HCT116 (cell line): ENCODE data around the gene GSDMA. TPM values are rescaled to one million over a fixed set of nuclear protein-coding genes. Genes with fewer than 3 reads are reported as not detected.

Experiments
- ATAC-seq: fragments of 200-7000 bp; cut with Tn5 transposase; 2 replicates; pipeline ENCODE4 v1.9.1; 2020; ENCODE audit warnings: mild to moderate bottlenecking, moderate library complexity
- BruUV-seq: library from RNA; stranded (reverse); fragments of 400-500 nt; replicated peaks from 2 replicates; lab custom pipeline; 2021; lab: Mats Ljungman, UMichigan
- CTCF ChIA-PET: fragments of 300-600 bp; sonication (Branson Sonifier 250); formaldehyde crosslinking; loops from one replicate; lab custom pipeline; 2021; ENCODE audit warnings: antibody characterized with exemption; lab: Charles Lee
- POLR2A ChIA-PET: fragments of 300-600, 350-600 bp; sonication (Branson Sonifier 250); formaldehyde crosslinking; loops from one replicate; lab custom pipeline; 2021; ENCODE audit warnings: antibody characterized with exemption; lab: Charles Lee
- RAD21 ChIA-PET, 2 experiments: fragments of 300-600 bp; sonication (Branson Sonifier 250); formaldehyde crosslinking; loops; one replicate each; lab custom pipeline; 2023; ENCODE audit warnings: low total read pairs in 2 of 2; ENCODE audit not compliant: uncharacterized antibody in 2 of 2, unreplicated experiment in 2 of 2, low non-redundant PET in 1 of 2; lab: Charles Lee
- DNase-seq: peaks from one replicate; pipeline ENCODE4 v3.0.0-alpha.2; 2010; ENCODE audit warnings: low read depth, low spot score
- H2AFZ ChIP-seq: fragments of 200-600 bp; shearing (Covaris generic), sonication (generic); 2 replicates; pipeline ENCODE4 v1.6.1; 2017; ENCODE audit warnings: low read depth, mixed run types, mixed read lengths, antibody characterized with exemption, low read length; ENCODE audit not compliant: poor library complexity, severe bottlenecking
- H3K27ac ChIP-seq: 2 replicates; pipeline ENCODE4 v1.5.1; 2012; ENCODE audit warnings: low read depth, low read length
- H3K27me3 ChIP-seq: fragments of 200-600 bp; sonication (generic); 2 replicates; pipeline ENCODE4 v1.6.1; 2016; ENCODE audit warnings: mixed run types, low read length, mixed read lengths; ENCODE audit not compliant: insufficient read depth
- H3K36me3 ChIP-seq, 2 experiments: fragments of 200-500 bp in 1 of 2; fragments of 200-600 bp in 1 of 2; sonication (Bioruptor generic) in 1 of 2; sonication (generic) in 1 of 2; 2 replicates each; pipeline versions ENCODE4 v1.5.1 to v1.6.1; 2014 to 2016; ENCODE audit warnings: low read length in 2 of 2, inconsistent platforms in 1 of 2, mixed read lengths in 1 of 2, mixed run types in 1 of 2; ENCODE audit not compliant: insufficient read depth in 2 of 2, control insufficient read depth in 1 of 2
- H3K4me1 ChIP-seq, 2 experiments: fragments of 200-600 bp in 1 of 2; sonication (generic) in 1 of 2; 2 replicates each; pipeline versions ENCODE4 v1.5.1 to v1.6.1; 2012 to 2017; ENCODE audit warnings: low read length in 2 of 2, inconsistent platforms in 1 of 2, mild to moderate bottlenecking in 1 of 2, mixed read lengths in 1 of 2, mixed run types in 1 of 2, moderate library complexity in 1 of 2; ENCODE audit not compliant: insufficient read depth in 2 of 2, control insufficient read depth in 1 of 2
- H3K4me2 ChIP-seq: fragments of 200-600 bp; sonication (generic); 2 replicates; pipeline ENCODE4 v1.6.1; 2017; ENCODE audit warnings: mixed run types, low read length, mixed read lengths
- H3K4me3 ChIP-seq, 2 experiments: fragments of 200-600 bp in 1 of 2; sonication (generic) in 1 of 2; replicated peaks in 1 of 2; 2 replicates each; pipeline ENCODE4 v1.5.1; 2011 to 2016; ENCODE audit warnings: low read length in 2 of 2, control low read depth in 1 of 2, low read depth in 1 of 2, mild to moderate bottlenecking in 1 of 2, mixed read lengths in 1 of 2, mixed run types in 1 of 2
- H3K79me2 ChIP-seq: fragments of 200-600 bp; sonication (generic); 2 replicates; pipeline ENCODE4 v1.6.1; 2017; ENCODE audit warnings: mild to moderate bottlenecking, mixed run types, low read length, moderate library complexity, mixed read lengths; ENCODE audit not compliant: insufficient read depth
- H3K9ac ChIP-seq: fragments of 200-600 bp; sonication (generic); 2 replicates; pipeline ENCODE4 v1.6.1; 2016; ENCODE audit warnings: low read length, mixed read lengths
- H3K9me2 ChIP-seq: fragments of 200-600 bp; sonication (generic), shearing (Covaris generic); 2 replicates; pipeline ENCODE4 v1.6.1; 2017; ENCODE audit warnings: mixed run types, mild to moderate bottlenecking, moderate library complexity; ENCODE audit not compliant: insufficient read depth
- H3K9me3 ChIP-seq, 2 experiments: fragments of 200-500 bp in 1 of 2; fragments of 200-600 bp in 1 of 2; sonication (Bioruptor generic) in 1 of 2; sonication (generic) in 1 of 2; 2 replicates each; pipeline ENCODE4 v1.6.1; 2014 to 2017; ENCODE audit warnings: low read length in 2 of 2, mixed read lengths in 2 of 2, inconsistent platforms in 1 of 2, low read depth in 1 of 2, mild to moderate bottlenecking in 1 of 2, mixed run types in 1 of 2, moderate library complexity in 1 of 2; ENCODE audit not compliant: control insufficient read depth in 1 of 2, insufficient read depth in 1 of 2
- H4K20me1 ChIP-seq: fragments of 200-600 bp; sonication (generic), shearing (Covaris generic); 2 replicates; pipeline ENCODE4 v1.6.1; 2017; ENCODE audit warnings: mixed run types, mild to moderate bottlenecking, moderate library complexity; ENCODE audit not compliant: insufficient read depth
- ATF3 ChIP-seq: IDR thresholded peaks from 2 replicates; pipeline ENCODE4 v1.6.1; 2012
- CBX3 ChIP-seq: IDR thresholded peaks from 2 replicates; pipeline ENCODE4 v1.6.1; 2012; ENCODE audit warnings: low read depth
- ELF1 ChIP-seq: IDR thresholded peaks from 2 replicates; pipeline ENCODE4 v1.6.1; 2012; ENCODE audit warnings: low read depth, borderline replicate concordance
- EZH2 ChIP-seq: fragments of 200-600 bp; sonication (generic); IDR thresholded peaks from 2 replicates; pipeline ENCODE4 v1.6.1; 2017; ENCODE audit warnings: antibody characterized with exemption, mixed run types
- FOSL1 ChIP-seq: IDR thresholded peaks from 2 replicates; pipeline ENCODE4 v1.6.1; 2012; ENCODE audit warnings: low read depth
- JUND ChIP-seq: IDR thresholded peaks from 2 replicates; pipeline ENCODE4 v1.6.1; 2012
- POLR2A ChIP-seq: IDR thresholded peaks from 2 replicates; pipeline ENCODE4 v1.7.0; 2011; ENCODE audit warnings: borderline replicate concordance; ENCODE audit not compliant: insufficient read depth, insufficient read length; ENCODE audit errors: extremely low read depth
- POLR2AphosphoS5 ChIP-seq: IDR thresholded peaks from 2 replicates; pipeline ENCODE4 v1.6.1; 2011; ENCODE audit warnings: mild to moderate bottlenecking, low read depth, low read length, moderate library complexity
- RAD21 ChIP-seq: IDR thresholded peaks from 2 replicates; pipeline ENCODE4 v1.6.1; 2012; ENCODE audit warnings: low read depth, mild to moderate bottlenecking
- SIN3A ChIP-seq: IDR thresholded peaks from 2 replicates; pipeline ENCODE4 v1.6.1; 2012; ENCODE audit warnings: low read depth
- SP1 ChIP-seq: IDR thresholded peaks from 2 replicates; pipeline ENCODE4 v1.6.1; 2012; ENCODE audit warnings: low read depth
- SRF ChIP-seq: IDR thresholded peaks from 2 replicates; pipeline ENCODE4 v1.6.1; 2012; ENCODE audit warnings: low read depth
- TCF7L2 ChIP-seq: IDR thresholded peaks from 2 replicates; pipeline ENCODE4 v1.7.0; 2011; ENCODE audit warnings: borderline replicate concordance, inconsistent platforms; ENCODE audit not compliant: insufficient read depth, insufficient read length; ENCODE audit errors: extremely low read depth
- YY1 ChIP-seq: IDR thresholded peaks from 2 replicates; pipeline ENCODE4 v1.6.1; 2011; ENCODE audit warnings: low read length, low read depth, moderate library complexity, mild to moderate bottlenecking; ENCODE audit not compliant: insufficient replicate concordance; ENCODE audit errors: extremely low read depth
- ZFX ChIP-seq: fragments of 450-650 bp; IDR thresholded peaks from 2 replicates; pipeline ENCODE4 v1.6.1; 2017
- intact Hi-C: fragments of 100-400 bp; cut with micrococcal nuclease; formaldehyde crosslinking; loops from 2 replicates; pipeline ENCODE4 v1.10.0; 2022
- total RNA-seq: library from RNA; stranded (reverse); gene quantifications from one replicate; pipeline ENCODE4 v1.2.1, GENCODE V29; 2021; ENCODE audit not compliant: unreplicated experiment
- TF ChIP-seq, protein P1 (sequence below): IDR thresholded peaks from 2 replicates; pipeline ENCODE4 v1.6.1; 2012
- TF ChIP-seq, protein P2 (sequence below), 3 experiments: fragments of 200-600 bp in 1 of 3; sonication (generic) in 1 of 3; IDR thresholded peaks in 2 of 3; conservative IDR thresholded peaks in 1 of 3; 2 replicates each; pipeline ENCODE4 v1.5.1; 2012 to 2017; ENCODE audit warnings: low read depth in 2 of 3, low read length in 2 of 3, antibody characterized with exemption in 1 of 3, borderline replicate concordance in 1 of 3, control low read depth in 1 of 3, mild to moderate bottlenecking in 1 of 3, mixed read lengths in 1 of 3, mixed run types in 1 of 3, moderate library complexity in 1 of 3; ENCODE audit not compliant: insufficient read depth in 1 of 3

The GSDMA gene
- total RNA-seq, 1 experiment from 2014 or later = not detected

DNA sequence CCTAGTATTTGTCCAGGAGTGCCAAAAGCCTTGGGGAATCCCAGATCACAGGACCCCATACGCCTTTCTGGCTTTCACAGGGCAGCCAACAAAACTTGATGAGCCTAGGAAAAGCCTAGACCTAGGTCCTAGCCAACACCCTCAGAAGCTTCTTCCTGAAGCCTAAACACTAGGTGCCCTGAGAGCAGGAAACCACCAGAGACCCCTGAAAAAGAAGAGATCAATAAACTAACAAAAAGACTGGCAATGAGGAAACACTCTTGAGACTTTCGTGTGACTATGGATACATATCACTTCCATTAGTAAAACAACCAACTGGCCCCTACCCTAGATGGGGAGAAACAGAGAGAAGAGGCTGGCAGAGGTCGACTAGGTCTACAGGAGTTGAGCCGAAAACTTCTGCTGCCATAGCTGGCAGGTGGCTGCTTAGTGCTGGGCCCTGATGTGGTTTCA is 36.6 kb upstream of the GSDMA start:
- peak overlapping the region; percentile 85 to 89 for H3K4me3 ChIP-seq
- H3K36me3 ChIP-seq = peaks cover 0 to 24% of the 10 kb centered on the region in 2 experiments; a peak in 2 of 4 replicates
- H3K9me3 ChIP-seq = no peaks in the 10 kb centered on the region
- DNase-seq (no peak), ATAC-seq (no peak)
- H3K9ac ChIP-seq = peak overlapping the region; percentile 88
- no peaks in the 10 kb centered on the region for H3K27me3 ChIP-seq
- H3K4me1 ChIP-seq = peaks cover 23 to 40% of the 10 kb centered on the region in 2 experiments
- H2AFZ ChIP-seq = no peak overlapping the region
- peak overlapping the region; percentile 6; the same call in 1 of the 2 replicates for H3K27ac ChIP-seq
- ChIA-PET POLR2A (interaction anchor here (0.6 kb wide), 1 partner anchor 87 kb away, joined by 3 read pairs; no protein-coding TSS in a partner anchor), CTCF (no interaction called here)
- no peaks in the 10 kb centered on the region for H4K20me1 ChIP-seq
- H3K9me2 ChIP-seq = no peaks in the 10 kb centered on the region
- no TSS peak for BruUV-seq
- peaks cover 24% of the 10 kb centered on the region; the same call in 1 of the 2 replicates for H3K79me2 ChIP-seq
- H3K4me2 ChIP-seq = peak overlapping the region; percentile 79
- TF ChIP-seq EZH2 (no peak), FOSL1 (no peak), POLR2A (no peak), ELF1 (no peak), ZFX (no peak), YY1 (no peak), CBX3 (no peak), SIN3A (no peak), RAD21 (no peak), TCF7L2 (no peak), JUND (no peak), SRF (no peak)
- TF ChIP-seq, all 23 proteins: peak for 0
- RAD21 ChIA-PET = no interaction called here
- intact Hi-C loops = no loop called here

DNA sequence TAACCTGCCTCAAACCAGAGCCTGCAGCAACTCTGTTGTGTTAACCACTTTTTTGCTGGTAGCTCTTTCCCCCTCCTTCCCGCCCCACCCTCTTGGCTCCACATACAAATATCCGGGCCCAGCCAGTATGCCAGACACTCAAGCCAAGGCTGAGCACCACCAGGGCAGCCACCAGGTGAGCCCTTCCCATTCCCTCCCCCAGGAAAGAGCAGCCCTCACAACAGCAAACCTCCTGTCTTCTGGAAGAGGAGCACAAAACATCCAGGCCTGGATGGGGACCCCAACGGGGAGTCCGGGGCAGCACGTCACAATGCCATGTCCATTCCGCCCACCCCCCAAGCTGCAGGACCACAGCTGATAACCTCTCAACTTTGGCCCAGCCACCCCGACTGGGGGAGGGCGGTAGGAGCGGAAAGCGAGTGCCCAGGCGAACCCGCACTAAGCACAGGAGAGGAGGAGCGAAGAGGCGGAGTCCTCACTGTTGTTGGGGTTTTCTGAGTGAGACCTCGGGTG is 36.2 kb upstream of the GSDMA start:
- DNase-seq (no peak), ATAC-seq (peak; percentile 49)
- Histone ChIP-seq H3K9me2 (no peaks in the 10 kb centered on the region), H3K4me1 (peaks cover 23 to 40% of the 10 kb centered on the region in 2 experiments), H3K9ac (peak overlapping the region; percentile 88), H2AFZ (no peak overlapping the region), H3K9me3 (no peaks in the 10 kb centered on the region), H3K27ac (peak overlapping the region; percentile 87), H3K4me2 (peak overlapping the region; percentile 79), H3K27me3 (no peaks in the 10 kb centered on the region), H3K36me3 (peaks cover 0 to 21% of the 10 kb centered on the region in 2 experiments; a peak in 2 of 4 replicates), H4K20me1 (no peaks in the 10 kb centered on the region), H3K79me2 (peaks cover 24% of the 10 kb centered on the region; the same call in 1 of the 2 replicates), H3K4me3 (peak overlapping the region; percentile 85 to 89)
- ChIA-PET RAD21 (no interaction called here), CTCF (no interaction called here), POLR2A (interaction anchor here (0.6 to 1.3 kb wide), 2 partner anchors 13 to 87 kb away, joined by 3 read pairs; no protein-coding TSS in a partner anchor)
- intact Hi-C loops = no loop called here
- TSS peak; percentile 56 for BruUV-seq
- TF ChIP-seq CBX3 = no peak
- TF ChIP-seq SIN3A = no peak
- no peak for TF ChIP-seq RAD21
- TF ChIP-seq, protein P1, sequence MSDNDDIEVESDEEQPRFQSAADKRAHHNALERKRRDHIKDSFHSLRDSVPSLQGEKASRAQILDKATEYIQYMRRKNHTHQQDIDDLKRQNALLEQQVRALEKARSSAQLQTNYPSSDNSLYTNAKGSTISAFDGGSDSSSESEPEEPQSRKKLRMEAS = no peak
- TF ChIP-seq ATF3 = no peak
- no peak for TF ChIP-seq POLR2AphosphoS5
- TF ChIP-seq SRF = no peak
- TF ChIP-seq ZFX = no peak
- TF ChIP-seq SP1 = no peak
- TF ChIP-seq, protein P2, sequence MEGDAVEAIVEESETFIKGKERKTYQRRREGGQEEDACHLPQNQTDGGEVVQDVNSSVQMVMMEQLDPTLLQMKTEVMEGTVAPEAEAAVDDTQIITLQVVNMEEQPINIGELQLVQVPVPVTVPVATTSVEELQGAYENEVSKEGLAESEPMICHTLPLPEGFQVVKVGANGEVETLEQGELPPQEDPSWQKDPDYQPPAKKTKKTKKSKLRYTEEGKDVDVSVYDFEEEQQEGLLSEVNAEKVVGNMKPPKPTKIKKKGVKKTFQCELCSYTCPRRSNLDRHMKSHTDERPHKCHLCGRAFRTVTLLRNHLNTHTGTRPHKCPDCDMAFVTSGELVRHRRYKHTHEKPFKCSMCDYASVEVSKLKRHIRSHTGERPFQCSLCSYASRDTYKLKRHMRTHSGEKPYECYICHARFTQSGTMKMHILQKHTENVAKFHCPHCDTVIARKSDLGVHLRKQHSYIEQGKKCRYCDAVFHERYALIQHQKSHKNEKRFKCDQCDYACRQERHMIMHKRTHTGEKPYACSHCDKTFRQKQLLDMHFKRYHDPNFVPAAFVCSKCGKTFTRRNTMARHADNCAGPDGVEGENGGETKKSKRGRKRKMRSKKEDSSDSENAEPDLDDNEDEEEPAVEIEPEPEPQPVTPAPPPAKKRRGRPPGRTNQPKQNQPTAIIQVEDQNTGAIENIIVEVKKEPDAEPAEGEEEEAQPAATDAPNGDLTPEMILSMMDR (IDR thresholded peaks at IDR 0.05 in 2 of 3, conservative IDR thresholded peaks at IDR 0.05 in 1 of 3; ENCODE audit: borderline replicate concordance in 1 of 3, insufficient read depth in 1 of 3, low read depth in 2 of 3, low read length in 2 of 3) = no peak
